GM18520 (cell line): ENCODE data around the gene CHST15.
"Not testable (repeated sequence)": the region's sequence is repeated elsewhere in the genome, so short reads cannot be mapped to it uniquely, and the experiment has no call there.

Experiments
- ATAC-seq: cut with Tn5 transposase; IDR thresholded peaks from one replicate; pipeline ENCODE4 v1.9.1; 2021; ENCODE audit not compliant: unreplicated experiment

CHST15 gene

DNA sequence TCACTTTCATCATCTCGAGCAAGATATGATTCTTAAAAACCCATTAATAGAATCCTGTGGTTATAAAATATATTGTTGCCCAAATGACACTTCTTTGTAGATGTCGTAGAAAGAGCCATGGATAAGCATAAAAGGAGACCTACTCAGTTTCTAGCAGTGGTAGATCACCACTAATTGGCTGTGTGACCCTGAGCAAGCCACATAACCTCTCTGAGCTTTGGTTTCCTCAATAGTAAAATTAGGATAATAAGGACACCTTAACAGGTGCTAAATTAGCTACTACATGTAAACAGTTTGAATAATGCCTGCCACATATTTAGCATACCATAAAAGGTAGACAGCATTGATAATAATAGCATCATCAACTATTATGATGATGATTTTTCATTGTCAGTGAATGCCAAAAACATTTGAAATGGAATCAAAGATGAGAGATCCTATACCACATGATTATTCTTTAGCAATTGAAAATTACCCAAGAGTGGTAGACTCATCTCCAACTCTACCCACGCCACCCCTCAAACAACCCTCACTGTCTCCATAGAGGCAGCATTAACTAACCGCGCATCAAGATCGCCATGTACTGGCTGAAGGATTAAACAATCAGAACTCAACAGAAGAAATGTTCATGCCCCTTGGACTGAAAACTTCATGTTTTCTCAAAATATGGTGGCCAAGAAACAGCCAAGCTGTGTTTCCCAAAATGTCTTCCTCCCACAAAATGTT is 45.8 kb downstream of the CHST15 start:
- ATAC-seq: no peak

DNA sequence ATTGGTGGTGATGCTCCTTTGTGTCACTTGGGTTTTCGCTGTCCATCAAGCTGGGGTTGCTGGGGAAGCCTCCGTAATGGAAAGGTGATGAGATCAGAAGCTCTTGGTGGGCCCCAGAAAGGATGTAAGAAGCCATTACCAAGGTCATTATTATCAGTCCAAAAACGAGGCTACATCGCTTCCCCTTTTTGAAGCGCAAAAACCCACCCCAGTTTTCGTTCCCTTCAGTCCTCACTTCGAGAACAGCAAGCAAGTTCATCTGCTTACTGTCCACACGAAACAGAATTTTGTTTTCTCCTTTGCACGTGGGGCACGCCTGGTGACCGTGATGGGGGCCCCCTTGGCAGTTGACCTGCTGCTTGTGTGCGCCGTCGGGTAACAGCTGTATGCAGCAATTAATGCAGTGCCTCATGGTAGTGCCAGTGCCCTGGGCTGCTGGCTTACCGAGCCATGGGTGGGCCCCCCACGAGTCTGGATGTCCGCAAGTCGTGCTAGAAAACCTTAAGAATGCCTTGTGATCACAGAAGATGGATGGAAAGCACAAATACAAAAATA is 47.5 kb downstream of the CHST15 start:
- no peak for ATAC-seq

DNA sequence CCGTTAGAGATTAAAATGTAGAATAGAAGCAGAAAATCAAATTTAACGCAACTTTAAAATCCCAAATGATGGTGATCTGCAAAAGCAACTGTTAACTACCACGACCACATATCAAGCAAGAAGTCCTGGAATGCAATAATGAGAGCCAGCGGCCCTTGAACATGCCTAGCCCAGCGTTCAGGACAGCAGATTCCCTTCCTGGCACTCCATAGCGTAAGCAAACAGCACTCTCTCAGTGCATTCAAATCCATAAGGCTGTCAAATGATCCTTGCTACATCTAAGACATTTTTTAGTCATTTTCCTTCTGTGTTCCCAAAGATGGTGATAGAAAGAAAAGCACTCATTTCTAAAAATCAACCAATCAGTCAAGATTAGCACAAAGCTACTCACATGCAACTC is 48.1 kb downstream of the CHST15 start:
- no peak for ATAC-seq

DNA sequence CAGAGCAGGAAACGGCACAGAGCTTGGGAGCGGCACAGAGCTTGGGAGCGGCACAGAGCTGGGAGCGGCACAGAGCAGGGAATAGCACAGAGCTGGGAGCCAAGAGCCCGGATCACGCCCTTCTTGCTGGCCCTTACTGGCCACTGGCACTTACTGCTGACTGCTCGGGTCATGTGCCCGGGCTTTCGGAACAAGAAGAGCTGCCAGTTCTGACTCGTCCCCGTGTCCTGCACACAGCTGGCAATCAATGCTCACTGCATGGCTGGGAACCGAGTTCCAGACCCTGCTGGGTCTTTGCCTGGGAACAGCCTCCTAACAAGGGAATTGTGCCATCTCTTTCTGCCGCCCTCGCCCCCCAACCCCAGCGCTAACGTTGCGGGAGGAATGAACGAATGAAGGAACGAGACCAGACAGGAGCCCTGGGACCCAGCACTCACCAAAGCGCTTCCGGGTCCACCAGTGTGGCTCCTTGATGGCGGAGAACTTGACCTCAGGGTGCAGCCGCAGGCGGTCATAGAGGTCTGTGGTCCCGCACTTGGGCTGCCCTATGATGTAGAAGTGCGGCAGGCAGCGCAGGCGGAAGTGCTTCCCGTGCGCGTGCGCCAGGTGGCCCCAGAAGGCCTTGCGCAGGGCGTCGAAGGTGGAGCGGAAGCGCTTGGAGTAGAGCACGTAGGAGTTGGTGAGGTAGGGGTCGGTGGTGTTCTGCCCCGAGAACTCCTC is 49.1 kb downstream of the CHST15 start:
- ATAC-seq: no peak

DNA sequence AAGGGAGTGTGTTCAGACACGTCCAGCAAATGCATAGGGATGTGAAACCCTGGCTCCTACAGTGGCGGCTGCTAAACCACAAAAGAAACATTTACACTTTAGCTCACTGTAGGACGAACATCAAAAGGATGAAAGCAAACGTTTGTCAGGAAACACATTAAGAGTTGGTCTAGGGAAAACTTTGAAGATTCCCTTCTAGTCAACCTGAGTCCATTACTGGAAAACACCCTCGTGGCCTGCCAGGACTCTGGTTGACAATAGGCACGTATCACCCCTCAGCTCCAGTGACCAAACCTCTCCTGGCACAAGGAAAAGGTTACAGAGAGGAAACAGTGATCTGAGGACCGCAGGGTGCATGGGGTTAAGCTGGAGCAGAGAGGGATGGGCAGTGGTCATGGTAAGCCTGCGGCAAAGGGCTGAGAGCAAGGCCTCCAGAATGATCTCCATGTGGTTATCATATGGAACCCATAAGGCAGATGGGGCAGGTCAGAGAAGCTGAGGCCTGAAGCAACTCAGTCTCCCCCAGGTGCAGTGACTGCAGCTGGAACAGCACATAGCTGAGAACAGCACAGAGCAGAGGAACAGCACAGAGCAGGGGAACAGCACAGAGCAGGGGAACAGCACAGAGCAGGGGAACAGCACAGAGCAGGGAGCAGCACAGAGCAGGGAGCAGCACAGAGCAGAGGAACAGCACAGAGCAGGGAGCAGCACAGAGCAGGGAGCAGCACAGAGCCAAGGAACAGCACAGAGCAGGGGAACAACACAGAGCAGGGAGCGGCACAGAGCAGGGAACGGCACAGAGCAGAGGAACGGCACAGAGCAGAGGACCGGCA is 49.9 kb downstream of the CHST15 start:
- no peak for ATAC-seq

DNA sequence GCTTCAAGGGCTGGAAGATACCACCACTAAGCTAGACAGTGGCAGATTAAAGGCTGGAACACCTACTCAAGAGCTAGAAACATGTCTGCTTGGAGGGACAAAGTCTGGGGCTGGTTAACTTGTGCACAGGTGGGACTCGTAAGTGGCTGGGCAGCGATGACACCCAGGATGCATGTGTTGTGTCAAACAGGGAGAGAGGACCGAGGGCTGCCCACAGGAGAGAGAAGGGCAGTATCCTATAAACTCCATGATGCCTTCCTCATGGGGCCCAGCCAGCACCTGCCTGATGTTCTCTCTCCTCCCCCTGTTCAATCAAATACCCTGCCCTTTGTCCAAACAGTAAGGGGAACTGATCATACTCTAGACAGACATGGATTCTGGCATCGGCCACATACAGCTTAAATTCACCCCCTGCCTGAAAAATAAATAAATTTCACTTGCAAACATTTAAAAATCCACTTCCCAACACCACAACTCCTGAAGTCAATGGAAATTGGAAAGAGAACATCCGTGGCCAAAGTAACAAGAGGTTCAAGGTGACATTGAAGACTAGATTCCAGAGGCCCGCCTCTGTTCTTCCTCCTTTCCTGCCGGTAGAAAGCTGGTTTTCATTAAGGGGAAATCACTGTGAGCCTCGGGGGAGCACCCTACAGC is 50.6 kb downstream of the CHST15 start:
- ATAC-seq: no peak

DNA sequence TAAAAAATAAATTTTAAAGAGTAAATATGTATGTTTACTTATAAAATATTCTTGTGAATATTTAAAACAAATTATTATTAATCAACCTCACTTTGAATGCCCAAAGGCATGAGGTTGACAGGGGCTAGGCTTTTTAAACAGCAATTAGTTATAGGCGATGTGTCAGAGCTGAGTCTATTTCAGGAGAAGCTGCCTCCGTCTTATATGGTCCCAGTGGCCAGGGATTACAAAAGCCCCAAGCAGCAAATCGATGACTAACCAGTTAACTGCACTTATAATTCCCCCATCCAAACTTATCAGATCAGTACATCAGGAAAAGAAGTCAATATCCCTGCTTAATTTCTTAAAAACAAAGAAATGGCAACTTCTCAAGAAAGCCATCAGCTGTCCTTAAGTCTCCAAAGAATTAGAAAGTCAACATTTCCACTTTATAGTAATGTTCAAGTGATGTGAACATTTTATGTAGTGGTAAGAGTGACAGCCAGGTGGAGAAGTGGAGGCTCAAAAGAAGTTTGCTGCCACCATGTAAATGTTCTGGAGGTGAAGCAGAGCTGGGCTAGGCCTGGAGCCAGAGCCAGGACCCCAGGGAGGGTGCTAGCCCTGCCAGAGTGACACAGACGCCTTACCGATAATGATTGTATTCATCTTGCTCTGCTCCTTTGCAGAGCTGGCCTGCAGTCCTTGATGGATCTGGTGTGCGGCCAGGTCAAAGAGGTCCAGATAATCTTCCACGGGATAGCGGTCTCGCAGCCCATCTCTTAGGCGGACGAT is 51.5 kb downstream of the CHST15 start:
- no peak for ATAC-seq

DNA sequence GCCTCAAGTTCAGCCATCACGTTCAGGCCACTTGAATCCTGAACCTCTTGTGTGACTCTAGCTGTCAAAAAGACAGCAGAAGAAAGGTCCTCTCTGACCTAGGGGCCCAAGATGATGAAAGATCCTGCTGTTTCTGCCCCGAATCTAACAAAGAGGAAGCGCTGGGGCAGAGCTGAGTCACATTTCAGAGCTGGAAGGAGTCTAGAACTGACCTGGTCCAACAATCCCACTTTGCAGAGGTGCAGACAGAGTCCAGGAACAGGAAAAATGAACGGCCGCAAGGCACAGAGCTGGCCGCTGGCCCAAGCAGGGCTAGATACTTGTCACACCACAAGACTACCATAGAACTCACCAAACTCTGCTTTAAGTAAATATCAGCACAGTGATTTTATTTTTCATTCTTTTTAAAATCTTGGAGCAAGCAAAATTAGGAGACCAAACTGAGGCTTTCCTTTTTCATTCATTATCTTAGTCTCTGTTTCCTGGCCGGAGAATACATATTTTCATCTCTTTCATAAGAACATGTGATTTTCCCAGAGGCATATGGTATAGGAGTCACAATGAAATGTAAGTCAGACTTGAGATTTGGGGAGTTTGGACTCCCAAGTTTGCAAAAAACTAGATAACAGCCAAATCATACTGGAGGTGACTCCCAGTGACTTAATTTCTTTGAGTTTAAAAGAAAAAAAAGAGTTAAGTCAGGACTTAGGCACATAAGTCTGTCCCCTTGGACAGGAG is 52.8 kb downstream of the CHST15 start:
- ATAC-seq: no peak

DNA sequence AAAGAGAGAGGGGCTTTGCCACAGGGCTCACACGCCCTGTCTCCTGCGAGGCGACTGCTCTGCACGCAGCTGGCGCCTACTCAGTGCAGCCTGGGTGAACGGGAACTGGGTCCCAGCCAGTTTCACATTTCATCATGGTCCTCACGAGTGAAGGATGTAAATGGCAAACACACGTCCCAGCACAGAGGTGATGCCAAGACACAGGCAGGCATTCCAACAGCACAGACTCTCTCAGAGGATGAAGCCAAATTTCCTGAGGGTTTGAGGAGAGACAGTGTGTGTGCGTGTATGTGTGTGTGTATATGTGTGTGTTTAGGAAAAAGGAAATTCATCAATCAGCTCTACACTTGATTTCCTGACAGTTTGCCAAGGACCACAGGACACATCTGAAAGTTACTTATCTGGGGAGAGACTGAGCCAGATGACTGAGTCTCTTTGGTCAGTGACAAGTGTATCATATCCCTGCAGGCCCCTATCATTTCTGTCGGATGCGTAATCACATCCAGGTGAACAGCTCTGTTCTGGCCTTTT is 53.9 kb downstream of the CHST15 start:
- ATAC-seq: no peak

DNA sequence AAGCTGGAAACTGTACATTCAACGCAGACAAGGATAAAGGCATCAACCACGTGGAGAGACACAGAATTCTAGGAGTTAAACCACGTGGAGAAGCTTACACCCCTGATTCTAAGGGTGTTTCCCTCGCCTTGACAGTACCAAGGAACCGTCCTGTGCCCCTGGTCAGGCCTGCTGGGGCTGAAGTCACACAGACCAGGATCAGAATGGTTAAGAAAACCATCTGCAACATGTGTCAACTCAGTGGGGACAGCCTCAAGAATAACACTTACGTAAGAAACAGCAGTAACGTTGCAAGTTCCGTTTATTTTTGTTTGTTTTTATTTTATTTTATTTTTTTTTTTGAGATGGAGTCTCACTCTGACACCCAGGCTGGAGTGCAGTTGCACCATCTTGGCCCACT is 55.6 kb downstream of the CHST15 start:
- ATAC-seq: no peak

DNA sequence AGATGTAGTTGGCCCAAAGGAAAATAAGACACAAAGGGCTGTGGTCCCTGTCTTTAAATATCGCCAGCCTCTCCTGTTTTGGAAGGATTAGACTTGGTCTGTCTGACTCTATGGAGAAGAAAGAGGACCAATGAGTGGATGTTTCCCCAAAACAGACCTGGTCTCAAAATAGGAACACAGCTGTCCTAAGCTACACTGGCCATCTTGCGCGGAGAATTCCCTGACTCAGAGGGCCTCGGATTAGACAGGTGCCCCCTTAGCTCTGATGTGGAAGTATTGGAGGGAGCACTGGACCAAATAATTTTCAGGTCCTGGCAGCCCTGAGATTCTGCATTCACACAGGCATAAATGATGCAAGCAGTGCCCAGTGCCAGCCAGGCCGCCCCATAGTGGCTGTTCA is 56.1 kb downstream of the CHST15 start:
- ATAC-seq: no peak

DNA sequence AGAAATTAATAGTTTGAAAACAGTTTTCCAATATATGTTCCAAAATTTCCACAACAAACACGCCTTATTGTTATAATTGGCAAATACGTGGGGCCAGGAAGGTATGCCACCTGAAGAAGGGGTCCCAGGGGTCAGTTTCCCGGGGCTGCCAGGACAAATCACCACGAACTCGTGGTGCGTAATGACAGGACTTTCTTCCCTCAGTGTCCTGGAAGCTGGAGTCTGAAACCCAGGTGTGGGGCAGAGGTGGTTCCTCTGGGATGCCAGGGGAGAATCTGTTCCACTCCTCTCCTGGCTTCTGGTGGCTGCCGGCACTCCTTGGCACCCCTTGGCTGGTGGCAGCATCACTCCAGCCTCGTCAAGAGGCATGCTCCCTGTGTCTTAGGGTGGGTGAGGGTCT is 56.7 kb downstream of the CHST15 start:
- no peak for ATAC-seq

DNA sequence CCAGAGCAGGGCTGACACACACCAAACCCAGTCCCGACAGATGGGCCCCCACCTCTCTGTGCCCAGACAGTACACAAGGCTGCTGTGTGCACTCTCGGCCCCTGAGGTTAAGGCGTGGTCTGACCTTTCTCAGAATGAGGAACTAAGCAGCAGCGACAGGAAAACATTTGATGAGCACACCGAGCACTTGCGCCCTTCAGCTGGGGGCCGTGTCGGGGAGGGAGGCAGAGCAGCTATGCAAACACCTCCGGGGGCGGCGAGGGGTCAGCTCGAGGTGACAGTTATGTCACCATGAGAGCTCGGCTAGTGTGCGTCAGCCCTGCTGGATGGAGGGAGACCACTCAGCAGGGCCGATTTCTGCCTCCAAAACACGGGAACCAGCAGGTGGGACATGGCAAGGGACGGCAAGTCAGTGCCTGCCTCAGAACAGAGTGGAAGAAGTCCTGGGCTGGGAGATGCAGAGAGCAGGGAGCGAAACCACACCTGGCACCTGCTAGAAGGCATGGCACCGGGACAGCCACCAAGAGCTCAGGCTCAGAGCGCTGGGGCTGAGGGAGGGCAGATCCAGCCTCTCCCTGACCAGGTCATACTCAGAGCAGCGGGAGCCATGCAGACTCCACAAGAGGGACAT is 57.4 kb downstream of the CHST15 start:
- ATAC-seq: peak; percentile 94

DNA sequence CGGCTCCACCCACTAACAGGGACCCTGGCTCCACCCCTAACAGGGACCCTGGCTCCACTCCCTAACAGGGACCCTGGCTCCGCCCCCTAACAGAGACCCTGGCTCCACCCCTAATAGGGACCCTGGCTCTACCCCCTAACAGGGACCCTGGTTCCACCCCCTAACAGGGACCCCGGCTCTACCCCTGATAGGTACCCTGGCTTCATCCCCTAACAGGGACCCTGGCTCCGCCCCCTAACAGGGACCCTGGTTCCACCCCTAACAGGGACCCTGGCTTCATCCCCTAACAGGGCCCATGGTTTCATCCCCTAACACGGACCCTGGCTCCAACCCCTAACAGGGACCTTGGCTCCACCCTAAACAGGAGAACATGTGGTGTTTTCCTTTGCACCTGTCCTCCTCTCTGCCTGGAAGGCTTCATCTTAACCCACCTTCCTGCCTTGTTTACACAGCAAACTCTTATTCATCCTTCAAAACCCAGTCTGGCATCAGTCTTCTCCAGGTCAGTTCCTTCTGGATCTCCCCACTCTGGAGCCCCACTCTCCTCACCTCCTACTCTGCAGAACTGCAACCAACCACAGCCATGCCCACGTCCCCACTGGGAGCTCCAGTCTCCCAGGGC is 58.0 kb downstream of the CHST15 start:
- ATAC-seq: no peak

DNA sequence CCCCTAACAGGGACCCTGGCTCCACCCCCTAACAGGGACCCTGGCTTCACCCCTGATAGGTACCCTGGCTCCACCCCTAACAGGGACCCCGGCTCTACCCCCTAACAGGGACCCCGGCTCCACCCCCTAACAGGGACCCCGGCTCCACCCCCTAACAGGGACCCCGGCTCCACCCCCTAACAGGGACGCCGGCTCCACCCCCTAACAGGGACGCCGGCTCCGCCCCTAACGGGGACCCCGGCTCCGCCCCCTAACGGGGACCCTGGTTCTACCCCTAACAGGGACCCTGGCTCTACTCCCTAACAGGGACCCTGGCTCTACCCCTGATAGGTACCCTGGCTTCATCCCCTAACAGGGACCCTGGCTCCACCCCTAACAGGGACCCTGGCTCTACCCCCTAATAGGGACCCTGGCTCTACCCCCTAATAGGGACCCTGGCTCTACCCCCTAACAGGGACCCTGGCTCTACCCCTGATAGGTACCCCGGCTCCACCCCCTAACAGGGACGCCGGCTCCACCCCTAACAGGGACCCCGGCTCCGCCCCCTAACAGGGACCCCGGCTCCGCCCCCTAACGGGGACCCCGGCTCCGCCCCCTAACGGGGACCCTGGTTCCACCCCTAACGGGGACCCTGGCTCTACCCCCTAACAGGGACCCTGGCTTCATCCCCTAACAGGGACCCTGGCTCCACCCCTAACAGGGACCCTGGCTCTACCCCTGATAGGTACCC is 58.7 kb downstream of the CHST15 start:
- ATAC-seq: not testable (repeated sequence)

DNA sequence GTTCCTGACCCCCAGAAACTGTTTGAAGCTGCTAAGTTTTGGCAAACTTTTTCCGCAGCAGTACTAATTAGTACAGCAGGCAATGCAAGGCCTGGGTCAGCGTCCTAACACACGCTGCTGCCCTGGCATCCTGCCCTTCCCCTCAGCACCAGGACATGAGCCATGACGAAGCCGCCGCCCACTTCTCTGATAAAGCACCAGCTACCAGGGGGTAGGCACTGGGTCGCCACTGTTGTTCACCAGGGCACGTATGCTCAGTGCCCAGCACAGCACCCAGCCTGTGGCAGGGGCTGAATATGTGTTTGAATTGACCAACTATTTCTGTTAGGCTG is 59.5 kb downstream of the CHST15 start:
- ATAC-seq: no peak

DNA sequence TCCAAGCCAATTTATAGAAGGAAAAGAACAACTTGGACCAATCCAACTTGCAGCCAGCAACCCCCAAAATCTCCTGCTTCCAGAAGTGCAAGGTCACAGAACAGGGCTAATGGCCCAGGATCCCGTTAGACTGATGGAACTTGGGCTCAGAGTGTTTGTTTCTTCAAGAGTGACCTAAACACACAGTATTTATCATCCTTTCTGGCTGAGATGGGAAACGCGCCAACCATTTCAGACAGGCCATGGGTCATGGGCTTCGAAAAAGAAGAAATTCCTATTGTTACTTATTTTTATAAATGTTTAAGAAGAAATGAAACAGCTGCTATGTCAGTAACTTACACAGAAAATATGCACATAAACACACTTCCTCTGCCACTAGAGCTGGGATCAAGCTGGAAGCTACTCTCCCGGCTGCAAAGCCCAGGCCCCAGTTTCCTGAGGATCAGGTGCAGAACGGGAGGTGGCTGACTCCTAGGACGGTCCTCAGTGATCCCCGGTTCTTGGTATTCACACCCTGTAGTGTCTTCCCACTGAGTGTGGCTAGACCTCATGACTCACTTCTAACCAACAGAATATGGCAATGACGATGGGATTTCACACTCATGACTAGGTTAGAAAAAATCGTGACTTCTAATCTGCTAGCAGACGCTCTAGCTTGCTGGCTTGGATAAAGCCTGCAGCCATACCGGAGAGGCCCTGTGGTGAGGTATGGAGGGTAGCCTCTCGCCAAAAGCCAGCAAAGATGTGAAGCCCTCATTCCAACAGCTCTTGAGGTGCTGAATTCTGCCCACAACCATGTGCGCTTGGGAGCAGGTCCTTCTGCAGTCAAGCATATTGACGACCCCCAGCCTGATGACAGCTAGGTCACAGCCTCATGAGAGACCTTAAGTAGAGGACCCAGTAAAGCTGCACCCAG is 60.2 kb downstream of the CHST15 start:
- no peak for ATAC-seq
